ENCODE measurements around the gene EGR2. TPM values are rescaled to one million over a fixed set of nuclear protein-coding genes. Genes with fewer than 3 reads are reported as not detected.
"Not testable (repeated sequence)": the region's sequence is repeated elsewhere in the genome, so short reads cannot be mapped to it uniquely, and the experiment has no call there.

Gene EGR2
- total RNA-seq, 1 experiment from 2014 or later = 0.41 TPM

DNA sequence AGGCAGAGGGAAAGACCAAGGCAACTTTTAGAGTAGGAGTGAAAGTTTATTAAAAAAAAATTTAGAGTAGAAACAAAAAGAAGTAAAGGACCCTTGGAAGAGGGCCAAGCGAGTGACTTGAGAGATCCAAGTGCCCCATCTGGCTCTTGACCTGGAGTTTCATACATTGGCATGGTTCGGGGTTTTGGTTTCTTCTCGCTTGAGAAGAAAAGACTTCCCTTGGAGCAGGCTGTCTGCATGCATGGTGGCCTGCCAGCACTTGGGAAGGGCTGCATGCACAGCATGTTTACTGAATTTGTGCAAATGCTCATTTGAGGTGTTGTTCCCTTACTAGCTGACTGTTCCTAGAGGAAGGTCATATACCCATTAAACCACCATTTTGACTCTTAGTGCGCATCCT is 20.4 kb downstream of the EGR2 start:
- H4K20me1 ChIP-seq (ENCODE audit: insufficient read depth, low read depth, low read length) = no peaks in the 10 kb centered on the region
- H3K79me2 ChIP-seq (ENCODE audit: low read length) = no peaks in the 10 kb centered on the region
- no peak overlapping the region for H3K27ac ChIP-seq (ENCODE audit: low read length)
- no peak overlapping the region for H2AFZ ChIP-seq (ENCODE audit: low read length)
- no peaks in the 10 kb centered on the region for H3K9me3 ChIP-seq (ENCODE audit: low read length)
- no peak for DNase-seq
- no peaks in the 10 kb centered on the region for H3K9me2 ChIP-seq (replicated peaks; ENCODE audit: insufficient read depth, low read length)
- 0 out of 2 replicates have a peak, but pooled peaks cover 4% of the 10 kb centered on the region for H3K27me3 ChIP-seq (ENCODE audit: low read length)
- no peaks in the 10 kb centered on the region for H3K36me3 ChIP-seq (ENCODE audit: insufficient read depth, low read length)
- no peak overlapping the region for H3K4me3 ChIP-seq (ENCODE audit: low read length)
- H3K9ac ChIP-seq (ENCODE audit: low read length) = no peak overlapping the region
- H3K4me1 ChIP-seq (ENCODE audit: low read length) = no peaks in the 10 kb centered on the region
- no peak overlapping the region for H3K4me2 ChIP-seq (ENCODE audit: low read depth, low read length, poor library complexity, severe bottlenecking)

GRCh38 chr10:62795100-62795499 is 21.1 kb downstream of the EGR2 start:
- 0 out of 2 replicates have a peak, but pooled peaks cover 4% of the 10 kb centered on the region for H3K27me3 ChIP-seq (ENCODE audit: low read length)
- no peak for DNase-seq
- H3K27ac ChIP-seq (ENCODE audit: low read length) = no peak overlapping the region
- H3K79me2 ChIP-seq (ENCODE audit: low read length) = no peaks in the 10 kb centered on the region
- H3K4me2 ChIP-seq (ENCODE audit: low read depth, low read length, poor library complexity, severe bottlenecking) = no peak overlapping the region
- H3K9me2 ChIP-seq (replicated peaks; ENCODE audit: insufficient read depth, low read length) = no peaks in the 10 kb centered on the region
- H2AFZ ChIP-seq (ENCODE audit: low read length) = no peak overlapping the region
- no peak overlapping the region for H3K9ac ChIP-seq (ENCODE audit: low read length)
- H3K9me3 ChIP-seq (ENCODE audit: low read length) = no peaks in the 10 kb centered on the region
- no peak overlapping the region for H3K4me3 ChIP-seq (ENCODE audit: low read length)
- no peaks in the 10 kb centered on the region for H3K4me1 ChIP-seq (ENCODE audit: low read length)
- H3K36me3 ChIP-seq (ENCODE audit: insufficient read depth, low read length) = no peaks in the 10 kb centered on the region
- no peaks in the 10 kb centered on the region for H4K20me1 ChIP-seq (ENCODE audit: insufficient read depth, low read depth, low read length)

DNA sequence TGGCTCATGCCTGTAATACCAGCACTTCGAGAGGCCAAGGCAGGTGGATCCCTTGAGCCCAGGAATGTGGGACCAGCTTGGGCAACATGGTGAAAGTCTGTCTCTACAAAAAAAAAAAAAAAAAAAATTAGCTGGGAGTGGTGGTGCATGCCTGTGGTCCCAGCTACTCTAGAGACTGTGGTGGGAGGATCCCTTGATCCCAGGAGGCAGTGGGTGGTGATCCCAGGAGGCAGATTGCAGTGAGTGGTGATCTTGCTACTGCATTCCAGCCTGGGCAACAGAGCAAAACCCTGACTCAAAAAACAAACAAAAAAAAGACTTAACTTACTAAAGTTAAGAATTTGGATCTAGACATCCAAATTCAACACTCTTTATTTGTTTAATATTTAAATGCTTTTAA is 21.9 kb downstream of the EGR2 start:
- Histone ChIP-seq H3K27ac (ENCODE audit: low read length) (no peak overlapping the region), H3K9ac (ENCODE audit: low read length) (no peak overlapping the region), H3K4me1 (ENCODE audit: low read length) (no peaks in the 10 kb centered on the region), H3K9me3 (ENCODE audit: low read length) (no peaks in the 10 kb centered on the region), H3K4me2 (ENCODE audit: low read depth, low read length, poor library complexity, severe bottlenecking) (no peak overlapping the region), H2AFZ (ENCODE audit: low read length) (no peak overlapping the region), H4K20me1 (ENCODE audit: insufficient read depth, low read depth, low read length) (no peaks in the 10 kb centered on the region), H3K4me3 (ENCODE audit: low read length) (no peak overlapping the region), H3K27me3 (ENCODE audit: low read length) (0 out of 2 replicates have a peak, but pooled peaks cover 4% of the 10 kb centered on the region), H3K79me2 (ENCODE audit: low read length) (no peaks in the 10 kb centered on the region), H3K36me3 (ENCODE audit: insufficient read depth, low read length) (no peaks in the 10 kb centered on the region), H3K9me2 (replicated peaks; ENCODE audit: insufficient read depth, low read length) (no peaks in the 10 kb centered on the region)
- DNase-seq = no peak

GRCh38 chr10:62792261-62792660 is 23.9 kb downstream of the EGR2 start:
- Histone ChIP-seq H3K4me1 (ENCODE audit: low read length) (no peaks in the 10 kb centered on the region), H3K9me2 (replicated peaks; ENCODE audit: insufficient read depth, low read length) (no peaks in the 10 kb centered on the region), H3K27ac (ENCODE audit: low read length) (no peak overlapping the region), H3K79me2 (ENCODE audit: low read length) (no peaks in the 10 kb centered on the region), H3K4me2 (ENCODE audit: low read depth, low read length, poor library complexity, severe bottlenecking) (no peak overlapping the region), H3K9me3 (ENCODE audit: low read length) (no peaks in the 10 kb centered on the region), H3K27me3 (ENCODE audit: low read length) (no peaks in the 10 kb centered on the region), H3K36me3 (ENCODE audit: insufficient read depth, low read length) (no peaks in the 10 kb centered on the region), H3K9ac (ENCODE audit: low read length) (no peak overlapping the region), H4K20me1 (ENCODE audit: insufficient read depth, low read depth, low read length) (no peaks in the 10 kb centered on the region), H2AFZ (ENCODE audit: low read length) (no peak overlapping the region), H3K4me3 (ENCODE audit: low read length) (no peak overlapping the region)
- no peak for DNase-seq

GRCh38 chr10:62790571-62790970 is 25.6 kb downstream of the EGR2 start:
- no peaks in the 10 kb centered on the region for H3K36me3 ChIP-seq (ENCODE audit: insufficient read depth, low read length)
- H3K4me2 ChIP-seq (ENCODE audit: low read depth, low read length, poor library complexity, severe bottlenecking) = no peak overlapping the region
- H2AFZ ChIP-seq (ENCODE audit: low read length) = no peak overlapping the region
- H3K9me3 ChIP-seq (ENCODE audit: low read length) = no peaks in the 10 kb centered on the region
- no peak overlapping the region for H3K9ac ChIP-seq (ENCODE audit: low read length)
- H3K27me3 ChIP-seq (ENCODE audit: low read length) = no peaks in the 10 kb centered on the region
- H3K9me2 ChIP-seq (replicated peaks; ENCODE audit: insufficient read depth, low read length) = no peaks in the 10 kb centered on the region
- H3K4me1 ChIP-seq (ENCODE audit: low read length) = no peaks in the 10 kb centered on the region
- H3K4me3 ChIP-seq (ENCODE audit: low read length) = no peak overlapping the region
- H3K27ac ChIP-seq (ENCODE audit: low read length) = no peak overlapping the region
- no peaks in the 10 kb centered on the region for H3K79me2 ChIP-seq (ENCODE audit: low read length)
- no peaks in the 10 kb centered on the region for H4K20me1 ChIP-seq (ENCODE audit: insufficient read depth, low read depth, low read length)
- DNase-seq = no peak

- H3K4me2 ChIP-seq (ENCODE audit: low read depth, low read length, poor library complexity, severe bottlenecking) = no peak overlapping the region
- no peaks in the 10 kb centered on the region for H3K79me2 ChIP-seq (ENCODE audit: low read length)
- no peak overlapping the region for H3K9ac ChIP-seq (ENCODE audit: low read length)
- H3K27me3 ChIP-seq (ENCODE audit: low read length) = no peaks in the 10 kb centered on the region
- H3K36me3 ChIP-seq (ENCODE audit: insufficient read depth, low read length) = no peaks in the 10 kb centered on the region
- H3K9me3 ChIP-seq (ENCODE audit: low read length) = no peaks in the 10 kb centered on the region
- no peak overlapping the region for H3K27ac ChIP-seq (ENCODE audit: low read length)
- no peak overlapping the region for H3K4me3 ChIP-seq (ENCODE audit: low read length)
- H4K20me1 ChIP-seq (ENCODE audit: insufficient read depth, low read depth, low read length) = no peaks in the 10 kb centered on the region
- no peaks in the 10 kb centered on the region for H3K4me1 ChIP-seq (ENCODE audit: low read length)
- no peaks in the 10 kb centered on the region for H3K9me2 ChIP-seq (replicated peaks; ENCODE audit: insufficient read depth, low read length)
- DNase-seq = no peak
- no peak overlapping the region for H2AFZ ChIP-seq (ENCODE audit: low read length)
Observed at GRCh38 chr10:62790019-62790555, 26.1 kb downstream of the EGR2 start.

DNA sequence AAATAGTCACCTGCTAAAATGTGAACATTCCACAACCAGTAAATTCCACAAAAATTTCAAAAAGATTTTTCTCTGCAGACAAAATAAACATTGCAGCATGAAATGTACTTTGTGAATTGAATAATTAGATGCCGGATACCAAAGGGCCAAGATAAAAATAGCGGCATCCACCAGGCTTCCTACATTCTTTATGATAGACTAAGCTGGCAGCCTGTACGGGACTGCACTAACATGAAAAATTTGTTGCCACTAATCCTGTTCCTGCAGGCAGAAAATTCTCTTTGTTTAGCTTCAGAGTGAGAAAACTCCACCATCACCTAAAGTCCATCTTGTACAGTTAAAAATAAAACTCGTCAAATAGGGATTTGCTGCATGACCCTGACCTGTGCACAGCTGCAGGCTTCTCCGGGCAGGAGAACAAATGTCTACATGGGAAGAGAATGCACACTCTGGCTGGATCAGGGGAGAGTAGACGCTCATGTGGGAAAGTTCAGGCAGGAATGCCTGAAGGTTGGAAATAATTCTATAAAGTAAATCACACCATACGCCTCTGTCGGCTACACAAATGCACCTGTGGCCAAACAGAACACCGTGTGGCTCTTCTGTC is 27.2 kb downstream of the EGR2 start:
- Histone ChIP-seq H3K4me3 (ENCODE audit: low read length) (no peak overlapping the region), H3K36me3 (ENCODE audit: insufficient read depth, low read length) (no peaks in the 10 kb centered on the region), H3K9ac (ENCODE audit: low read length) (no peak overlapping the region), H3K4me1 (ENCODE audit: low read length) (no peaks in the 10 kb centered on the region), H3K9me3 (ENCODE audit: low read length) (no peaks in the 10 kb centered on the region), H3K4me2 (ENCODE audit: low read depth, low read length, poor library complexity, severe bottlenecking) (no peak overlapping the region), H3K79me2 (ENCODE audit: low read length) (no peaks in the 10 kb centered on the region), H2AFZ (ENCODE audit: low read length) (no peak overlapping the region), H4K20me1 (ENCODE audit: insufficient read depth, low read depth, low read length) (no peaks in the 10 kb centered on the region), H3K9me2 (replicated peaks; ENCODE audit: insufficient read depth, low read length) (no peaks in the 10 kb centered on the region), H3K27me3 (ENCODE audit: low read length) (no peaks in the 10 kb centered on the region), H3K27ac (ENCODE audit: low read length) (no peak overlapping the region)
- DNase-seq = no peak

DNA sequence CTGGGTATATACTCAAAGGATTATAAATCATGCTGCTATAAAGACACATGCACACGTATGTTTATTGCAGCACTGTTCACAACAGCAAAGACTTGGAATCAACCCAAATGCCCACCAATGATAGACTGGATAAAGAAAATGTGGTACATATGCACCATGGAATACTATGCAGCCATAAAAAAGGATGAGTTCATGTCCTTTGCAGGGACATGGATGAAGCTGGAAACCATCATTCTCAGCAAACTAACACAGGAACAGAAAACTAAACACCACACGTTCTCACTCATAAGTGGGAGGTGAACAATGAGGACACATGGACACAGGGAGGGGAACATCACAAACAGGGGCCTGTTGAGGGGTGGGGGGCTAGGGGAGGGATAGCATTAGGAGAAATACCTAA is 27.9 kb downstream of the EGR2 start:
- not testable (repeated sequence) for H2AFZ ChIP-seq (ENCODE audit: low read length); H3K36me3 ChIP-seq (ENCODE audit: insufficient read depth, low read length); H3K27me3 ChIP-seq (ENCODE audit: low read length); H3K9ac ChIP-seq (ENCODE audit: low read length); DNase-seq; H3K4me3 ChIP-seq (ENCODE audit: low read length); H4K20me1 ChIP-seq (ENCODE audit: insufficient read depth, low read depth, low read length); H3K4me2 ChIP-seq (ENCODE audit: low read depth, low read length, poor library complexity, severe bottlenecking); H3K27ac ChIP-seq (ENCODE audit: low read length); H3K9me2 ChIP-seq (replicated peaks; ENCODE audit: insufficient read depth, low read length); H3K4me1 ChIP-seq (ENCODE audit: low read length); H3K79me2 ChIP-seq (ENCODE audit: low read length); H3K9me3 ChIP-seq (ENCODE audit: low read length)
